ENCODE results near the gene HERPUD1. TPM values are rescaled to one million over a fixed set of nuclear protein-coding genes. Genes with fewer than 3 reads are reported as not detected.

Gene HERPUD1
- total RNA-seq, 1 experiment from 2014 or later = 30.8 TPM

GRCh38 chr16:56941092-56941491 lies 9.2 kb downstream of the HERPUD1 start (continued):
- TF ChIP-seq STAT6 (CRISPR knock-in tag; conservative IDR thresholded peaks at IDR 0.05; ENCODE audit: low read depth) (no peak), CBFB (CRISPR knock-in tag; IDR thresholded peaks at IDR 0.05; ENCODE audit: low read depth) (no peak), ESRRA (CRISPR knock-in tag; IDR thresholded peaks at IDR 0.05; ENCODE audit: borderline replicate concordance) (no peak), ZMAT4 (CRISPR knock-in tag; IDR thresholded peaks at IDR 0.05) (no peak)

- Mint-ChIP-seq H3K9me3 (no peaks in the 10 kb centered on the region), H3K4me1 (peaks cover 7% of the 10 kb centered on the region), H3K4me3 (no peak overlapping the region), H3K27ac (no peak overlapping the region), H3K27me3 (ENCODE audit: low read depth) (no peaks in the 10 kb centered on the region), H3K36me3 (peaks cover 60% of the 10 kb centered on the region)
- ATAC-seq = no peak
- DNase-seq (ENCODE audit: low spot score) = no peak
- ChIA-PET CTCF (no interaction called here), POLR2A (interaction anchor here (0.7 kb wide), 1 partner anchor 10 kb away, joined by 4 read pairs; no protein-coding TSS in a partner anchor)
- TF ChIP-seq SMAD4 (CRISPR knock-in tag; IDR thresholded peaks at IDR 0.05) (no peak), ELF4 (CRISPR knock-in tag; IDR thresholded peaks at IDR 0.05; ENCODE audit: low read depth) (no peak), TP53 (CRISPR knock-in tag; IDR thresholded peaks at IDR 0.05) (no peak), ZNF317 (CRISPR knock-in tag; IDR thresholded peaks at IDR 0.05; ENCODE audit: borderline replicate concordance, low read depth) (no peak), SP1 (CRISPR knock-in tag; conservative IDR thresholded peaks at IDR 0.05) (no peak), ESRRA (CRISPR knock-in tag; IDR thresholded peaks at IDR 0.05; ENCODE audit: borderline replicate concordance) (no peak), ZBTB21 (CRISPR knock-in tag; IDR thresholded peaks at IDR 0.05; ENCODE audit: borderline replicate concordance) (no peak), ZNF532 (CRISPR knock-in tag; IDR thresholded peaks at IDR 0.05; ENCODE audit: borderline replicate concordance) (no peak), ZSCAN18 (CRISPR knock-in tag; IDR thresholded peaks at IDR 0.05) (no peak), AFF4 (CRISPR knock-in tag; IDR thresholded peaks at IDR 0.05; ENCODE audit: borderline replicate concordance) (no peak), STAT6 (CRISPR knock-in tag; conservative IDR thresholded peaks at IDR 0.05; ENCODE audit: low read depth) (no peak)
- TF ChIP-seq, protein P1, sequence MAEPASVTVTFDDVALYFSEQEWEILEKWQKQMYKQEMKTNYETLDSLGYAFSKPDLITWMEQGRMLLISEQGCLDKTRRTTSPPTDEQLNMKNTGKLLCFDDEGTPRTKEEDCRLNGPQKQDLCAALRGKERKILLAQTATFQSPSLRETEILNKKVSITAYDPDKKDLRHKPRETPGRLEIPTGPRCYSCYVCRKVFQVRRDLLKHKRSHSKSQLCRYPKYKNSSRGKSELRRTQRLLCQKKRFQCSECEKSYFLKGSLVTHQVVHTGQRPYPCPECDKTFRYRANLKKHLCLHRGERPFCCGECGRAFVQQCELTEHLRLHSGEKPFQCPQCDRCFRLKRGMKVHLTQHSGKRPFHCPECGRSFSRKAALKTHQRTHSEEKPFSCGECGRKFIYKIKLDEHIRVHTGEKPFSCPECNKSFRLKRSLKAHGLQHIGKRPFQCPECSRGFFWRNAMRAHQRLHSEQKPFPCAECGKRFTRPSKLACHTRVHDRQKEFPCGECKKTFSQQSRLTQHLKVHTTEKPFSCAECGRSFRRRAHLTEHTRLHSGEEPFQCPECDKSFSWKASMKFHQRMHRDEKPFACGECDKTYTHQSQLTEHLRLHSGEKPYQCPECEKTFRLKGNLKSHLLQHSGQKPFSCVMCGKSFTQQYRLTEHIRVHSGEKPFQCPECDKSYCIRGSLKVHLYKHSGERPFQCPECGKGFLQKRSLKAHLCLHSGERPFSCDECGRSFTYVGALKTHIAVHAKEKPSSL (CRISPR knock-in tag; conservative IDR thresholded peaks at IDR 0.05) = no peak
Observed at GRCh38 chr16:56941856-56942331, 10.0 kb downstream of the HERPUD1 start.

All from WTC11 (cell line).